C4-2B (cell line): ENCODE data around the gene TMED1.

Source experiments
- CTCF ChIP-seq: fragments of 450-650 bp; conservative IDR thresholded peaks from 2 replicates; pipeline ENCODE4 v1.5.1; 2017; ENCODE audit warnings: mild to moderate bottlenecking
- ZFX ChIP-seq: fragments of 450-650 bp; IDR thresholded peaks from 2 replicates; pipeline ENCODE4 v1.6.1; 2017

GRCh38 chr19:10878253-10878652 is 42.2 kb upstream of the TMED1 start:
- TF ChIP-seq CTCF, result no peak
- TF ChIP-seq ZFX, result no peak
